ENCODE measurements around the gene GDF9.
"Not testable (repeated sequence)": the region's sequence is repeated elsewhere in the genome, so short reads cannot be mapped to it uniquely, and the experiment has no call there.

GDF9 gene

DNA sequence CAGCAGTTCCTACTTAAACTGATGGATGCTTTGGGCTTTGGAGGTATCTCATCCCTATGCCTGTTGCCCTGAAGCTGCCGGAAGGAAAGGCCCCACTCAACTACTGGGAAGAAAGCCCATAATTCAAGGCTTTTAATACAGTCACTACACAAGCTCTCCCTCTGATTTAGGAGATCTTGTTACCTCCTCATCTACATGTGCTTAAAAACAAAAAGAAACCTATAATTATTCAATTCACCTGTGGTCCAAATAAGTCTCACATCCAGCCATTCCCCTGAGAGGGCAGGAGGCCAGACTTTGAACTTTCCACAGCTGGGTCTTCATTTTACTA lies 6.5 kb upstream of the GDF9 start:
- DNase-seq = no peak

DNA sequence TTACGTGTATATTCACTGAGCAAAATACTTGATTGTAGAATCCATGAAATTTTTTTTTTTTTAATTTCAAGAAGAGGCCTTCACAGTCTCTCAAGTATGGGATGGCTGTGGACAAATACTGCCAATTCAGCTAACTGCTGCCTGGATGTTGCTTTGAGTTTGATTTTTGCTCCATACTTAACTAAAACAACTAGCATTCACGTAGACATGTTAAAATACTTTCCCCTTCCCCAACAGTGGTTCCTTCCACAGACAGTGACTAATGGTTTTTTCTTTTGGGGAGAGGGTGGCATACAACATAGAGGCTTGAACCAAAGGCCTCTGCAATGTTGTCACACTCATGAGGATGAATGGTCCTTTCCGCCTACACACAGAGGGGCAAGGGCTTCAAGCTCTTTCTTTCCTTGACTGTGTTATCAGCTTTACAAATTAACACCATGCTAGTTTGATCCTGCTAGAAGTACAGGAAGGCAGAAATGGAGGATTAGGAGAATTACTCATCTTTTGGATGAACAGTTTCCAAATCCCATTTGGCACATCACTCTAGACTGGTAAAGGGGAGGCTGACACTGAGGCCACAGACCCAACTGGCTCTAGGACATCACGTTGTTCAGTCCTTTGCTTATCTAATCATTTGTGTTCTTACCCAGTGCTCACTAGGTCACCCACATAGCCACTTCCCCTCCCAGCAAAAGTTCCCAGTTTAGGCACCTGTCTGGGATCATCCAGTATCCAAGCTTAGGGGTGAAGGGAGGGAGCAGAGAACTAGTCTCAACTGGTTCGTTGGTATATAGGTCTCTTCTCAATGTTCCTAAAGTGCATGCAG lies 5.4 kb upstream of the GDF9 start:
- no peak for DNase-seq

DNA sequence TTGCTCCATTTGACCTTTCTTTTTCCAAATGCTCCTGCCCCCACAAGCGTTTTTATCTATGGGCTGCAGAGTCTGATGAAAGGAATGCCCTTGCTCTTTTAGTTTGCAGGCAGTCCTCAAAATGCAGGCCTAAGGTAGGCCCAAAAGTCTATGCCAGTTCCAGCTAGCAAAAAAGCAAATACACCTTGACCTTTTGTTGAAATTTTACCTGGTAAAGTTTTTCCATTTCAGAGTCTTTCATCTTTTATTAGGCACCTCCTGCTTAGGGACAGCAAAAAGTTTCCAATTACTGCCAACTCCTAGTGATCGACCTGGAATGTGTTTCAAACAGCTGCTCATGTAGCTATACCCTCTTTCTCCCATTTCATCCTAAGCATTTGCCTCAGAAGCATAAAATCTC lies 4.5 kb upstream of the GDF9 start:
- DNase-seq = no peak

DNA sequence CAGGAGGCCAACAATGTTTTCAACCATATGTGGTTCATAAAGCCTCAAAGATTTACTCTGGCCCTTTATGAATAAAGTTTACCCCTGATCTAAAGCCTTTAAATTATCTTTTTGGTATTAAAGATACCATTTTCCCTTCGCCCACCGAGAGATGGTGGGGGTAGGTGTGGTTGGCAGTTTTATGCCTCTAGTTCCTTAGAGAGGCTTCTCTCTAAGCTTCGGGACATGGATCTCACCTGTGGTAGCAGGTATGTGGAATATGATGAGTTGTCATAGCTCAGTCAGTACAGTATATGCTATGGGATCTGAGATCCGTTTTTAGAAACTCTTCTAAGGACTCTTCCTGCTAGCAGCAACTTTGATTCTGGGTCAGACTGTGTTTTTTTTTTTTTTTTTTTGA lies 2.5 kb upstream of the GDF9 start:
- DNase-seq = no peak

DNA sequence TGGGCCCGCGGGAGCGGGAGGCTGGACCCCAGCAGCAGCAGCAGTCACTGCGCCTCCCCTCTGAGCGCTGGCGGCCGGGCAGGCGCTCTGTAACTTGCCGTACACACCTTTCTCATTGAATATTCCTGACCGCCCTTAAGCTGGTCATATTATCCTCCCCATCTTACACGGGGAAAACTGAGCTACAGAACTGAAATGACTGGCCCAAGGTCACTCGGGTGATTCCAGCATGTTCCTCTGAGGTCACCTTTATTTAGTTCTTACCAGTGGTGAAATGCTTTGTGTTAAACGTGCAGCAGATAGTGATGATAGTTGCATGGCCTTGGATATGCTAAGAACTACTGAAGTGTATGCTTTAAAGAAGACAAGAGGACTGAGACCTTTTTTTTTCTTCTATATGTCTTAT lies 780 bp upstream of the GDF9 start:
- DNase-seq = no peak

DNA sequence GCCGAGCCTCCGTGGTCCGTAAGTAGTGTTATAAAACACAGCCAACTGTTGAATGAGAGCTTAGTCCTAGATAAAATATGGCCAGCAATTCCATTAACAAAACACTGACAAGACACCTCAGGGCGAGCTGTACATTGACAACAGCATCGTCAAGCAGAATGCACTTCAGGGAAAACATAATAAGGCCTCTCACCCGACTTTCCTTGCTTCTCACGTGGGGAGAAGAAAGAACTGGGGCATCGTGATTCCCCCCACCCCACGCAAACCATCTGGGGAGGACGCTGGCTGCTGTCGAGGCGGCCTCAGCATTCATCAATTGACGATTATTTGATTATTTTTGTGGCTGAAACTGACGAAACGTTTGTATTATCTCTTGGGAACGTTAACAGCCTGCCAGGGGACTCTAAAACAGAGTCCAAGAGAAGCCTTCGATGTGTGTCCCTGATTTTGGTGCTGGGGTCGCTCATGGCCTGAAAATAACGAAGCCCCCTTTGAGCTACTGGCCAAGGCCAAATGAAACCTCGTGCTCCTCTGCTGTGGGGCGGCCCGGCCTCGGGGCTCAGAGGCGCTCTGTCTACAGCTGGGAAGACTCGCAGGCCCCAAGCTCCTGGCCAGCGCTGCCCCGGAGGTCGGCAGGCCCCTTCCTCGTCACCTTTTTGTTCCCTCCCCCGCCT lies 464 bp downstream of the GDF9 start:
- no peak for DNase-seq

DNA sequence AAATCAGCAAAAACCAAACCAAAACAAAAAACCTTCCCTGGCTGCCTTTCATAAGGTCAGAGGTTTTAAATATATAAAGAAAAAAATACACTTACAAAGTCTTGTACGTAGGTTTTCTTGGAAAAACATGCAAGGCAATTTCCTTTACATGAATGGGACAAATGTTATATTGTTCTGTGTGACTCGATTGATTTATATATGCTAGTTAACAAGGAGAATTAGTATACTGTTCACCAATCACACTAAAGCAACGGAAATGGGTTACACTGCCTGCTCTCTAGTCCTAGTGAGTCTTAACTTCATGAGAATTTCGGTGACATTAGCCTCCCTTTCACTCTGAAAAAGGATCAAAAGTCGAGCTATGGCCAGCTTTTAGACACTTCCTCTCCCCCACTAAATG lies 5.5 kb downstream of the GDF9 start:
- DNase-seq = no peak

DNA sequence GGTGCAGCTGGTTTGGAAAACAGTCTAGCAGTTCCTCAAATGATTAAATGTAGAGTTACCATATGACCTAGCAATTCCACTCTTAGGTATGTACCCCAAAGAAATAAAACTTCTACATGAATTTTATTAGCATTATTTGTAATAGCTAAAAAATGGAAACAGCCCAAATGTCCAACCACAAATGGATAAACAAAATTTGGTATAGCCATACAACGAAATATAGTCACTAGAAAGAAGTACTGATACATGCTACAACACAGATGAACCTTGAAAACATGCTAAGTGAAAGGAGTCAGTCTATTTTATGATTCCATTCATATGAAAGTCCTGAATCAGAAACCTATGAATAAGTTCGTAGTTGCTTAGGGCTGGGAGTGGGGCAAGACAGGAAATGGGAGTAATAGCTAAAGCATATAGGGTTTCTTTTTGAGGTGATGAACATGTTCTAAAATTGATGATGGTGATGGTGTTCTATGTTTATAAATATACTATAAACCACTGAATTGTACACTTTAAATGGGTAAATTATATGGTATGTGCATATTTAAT lies 6.3 kb downstream of the GDF9 start:
- no peak for DNase-seq

DNA sequence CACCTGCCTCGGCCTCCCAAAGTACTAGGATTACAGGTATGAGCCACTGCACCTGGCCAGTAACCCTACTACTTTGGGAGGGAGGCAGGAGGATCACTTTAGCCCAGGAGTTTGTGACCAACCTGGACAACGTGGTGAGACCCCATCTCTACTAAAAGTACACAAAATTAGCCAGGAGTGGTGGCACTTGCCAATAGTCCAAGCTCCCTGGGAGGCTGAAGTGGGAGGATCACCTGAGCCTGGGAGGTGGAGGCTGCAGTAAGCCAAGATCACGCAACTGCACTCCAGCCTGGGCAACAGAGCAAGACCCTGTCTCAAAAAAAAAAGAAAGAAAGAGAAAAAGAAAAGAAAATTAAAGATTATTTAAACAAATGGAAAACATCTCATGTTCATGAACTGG lies 10.3 kb downstream of the GDF9 start:
- no peak for DNase-seq

DNA sequence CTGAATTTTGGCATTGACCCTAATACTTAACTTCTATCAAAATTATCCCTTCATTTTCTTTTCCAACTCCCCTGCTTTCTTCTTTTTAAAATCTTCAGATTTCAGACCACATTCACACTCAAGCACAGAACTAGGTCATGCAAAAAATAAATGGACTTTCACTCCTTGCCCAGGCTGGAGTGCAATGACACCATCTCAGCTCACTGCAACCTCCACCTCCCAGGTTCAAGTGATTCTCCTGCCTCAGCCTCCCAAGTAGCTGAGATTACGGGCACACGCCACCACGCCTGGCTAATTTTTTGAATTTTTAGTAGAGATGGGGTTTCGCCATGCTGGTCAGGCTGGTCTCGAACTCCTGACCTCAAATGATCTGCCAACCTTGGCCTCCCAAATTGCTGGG lies 11.3 kb downstream of the GDF9 start:
- not testable (repeated sequence) for DNase-seq

DNA sequence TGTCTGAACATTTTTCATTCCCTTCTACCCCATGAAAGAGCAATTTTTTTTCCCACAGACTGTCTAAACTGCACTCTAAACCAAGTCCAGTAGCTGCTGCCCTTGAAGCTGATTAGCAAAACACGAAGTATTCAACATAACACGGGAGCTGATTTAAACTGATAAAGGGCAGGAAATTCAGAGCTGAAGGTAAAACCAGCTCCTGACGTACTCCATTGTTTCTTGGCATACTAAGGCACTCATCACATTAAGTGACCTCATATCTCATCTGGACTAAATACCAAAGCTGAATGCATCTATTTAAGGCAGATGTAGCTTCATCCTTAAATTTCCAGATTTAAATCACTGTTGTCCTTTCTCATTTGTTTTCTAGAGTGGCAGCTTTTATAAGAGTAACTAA lies 12.0 kb downstream of the GDF9 start:
- DNase-seq = no peak

DNA sequence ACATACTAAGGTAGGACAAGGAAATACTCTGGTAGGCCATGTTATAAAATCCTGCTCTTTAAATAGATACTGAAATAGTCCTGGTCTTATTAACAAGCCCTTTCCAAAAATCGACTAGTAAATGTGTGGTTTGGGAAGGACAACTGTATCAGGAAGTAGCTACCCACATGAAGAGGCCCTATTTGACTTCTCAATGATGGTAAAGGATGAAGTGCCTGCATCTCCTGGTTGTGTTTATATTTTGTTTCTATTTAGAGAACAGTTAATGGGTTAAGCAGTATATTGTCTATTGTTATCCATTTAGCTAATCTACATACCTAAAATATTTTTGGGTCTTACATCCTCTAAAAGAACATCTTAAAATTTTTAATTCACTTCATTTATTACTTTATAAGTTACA lies 12.5 kb downstream of the GDF9 start:
- no peak for DNase-seq

DNA sequence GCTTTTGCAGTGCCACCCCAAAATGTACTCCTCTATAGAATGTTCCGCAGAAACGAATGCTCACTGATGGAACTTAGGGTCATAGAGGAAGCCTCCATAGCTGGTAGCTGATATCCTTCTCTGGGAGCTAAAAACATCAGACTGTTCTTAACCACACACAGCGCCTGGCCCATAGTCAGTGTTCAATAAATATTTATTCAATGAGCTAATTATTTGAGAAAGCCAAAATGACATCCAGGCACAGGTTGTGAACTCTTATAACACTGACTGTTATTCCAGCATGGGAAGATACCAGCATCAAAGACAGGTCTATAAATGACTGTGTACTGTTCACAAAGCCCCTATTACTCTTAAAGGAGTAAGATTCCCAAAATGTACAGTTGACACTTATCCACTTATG lies 12.9 kb downstream of the GDF9 start:
- no peak for DNase-seq

DNA sequence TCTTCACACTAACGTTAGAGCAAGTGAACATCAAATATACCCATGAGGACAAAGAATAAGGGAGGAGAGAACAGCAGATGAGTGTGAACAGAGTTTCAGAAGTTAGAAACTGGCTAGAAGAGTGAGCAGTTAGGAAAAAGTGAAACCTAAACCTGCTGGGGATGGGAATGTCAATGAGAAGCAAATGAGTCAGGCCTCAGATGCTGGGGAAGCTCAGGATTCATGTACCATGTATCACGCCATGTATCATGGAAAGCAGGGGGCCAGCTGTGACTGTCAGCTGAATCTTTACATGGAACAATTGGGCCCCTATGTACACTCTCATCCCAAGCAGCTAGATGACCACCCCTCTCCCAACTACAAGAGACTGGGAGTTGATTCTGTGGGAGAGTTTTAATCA lies 16.2 kb downstream of the GDF9 start:
- DNase-seq = no peak

DNA sequence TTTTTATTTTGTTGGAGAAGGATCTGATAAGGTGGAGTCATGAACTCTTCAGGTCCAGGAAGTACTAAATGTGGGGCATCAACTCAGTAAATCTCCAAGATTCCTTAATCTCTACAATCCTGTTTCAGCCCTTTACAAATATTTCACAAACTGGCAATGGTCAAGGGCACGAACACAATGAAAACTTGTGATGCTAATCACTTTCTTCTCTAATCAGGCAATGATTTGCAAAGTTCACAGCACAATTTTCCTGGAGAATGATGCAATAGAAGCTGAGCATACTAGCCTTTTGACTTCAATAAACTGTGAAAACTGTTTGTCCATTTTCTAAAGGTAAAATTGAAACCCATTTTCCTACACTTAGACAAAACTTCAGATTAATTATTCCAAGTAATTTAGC lies 16.9 kb downstream of the GDF9 start:
- no peak for DNase-seq

DNA sequence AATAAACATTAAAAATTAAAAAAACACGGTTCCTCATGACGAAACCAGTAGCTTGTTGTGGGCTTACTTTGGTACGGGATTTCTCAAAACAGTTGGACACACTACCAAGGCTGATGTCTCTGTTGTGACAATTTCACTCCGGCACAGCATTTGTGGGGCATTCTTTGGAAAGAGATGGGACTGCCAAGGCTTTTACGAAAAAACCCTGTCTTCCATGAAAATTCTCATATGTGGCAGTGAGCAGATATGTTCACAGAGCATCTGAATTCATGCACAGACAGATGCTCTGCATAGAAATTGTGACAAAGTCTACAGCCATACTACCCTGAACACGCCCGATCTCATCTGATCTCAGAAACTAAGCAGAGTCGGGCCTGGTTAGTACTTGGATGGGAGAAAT lies 18.0 kb downstream of the GDF9 start:
- no peak for DNase-seq

DNA sequence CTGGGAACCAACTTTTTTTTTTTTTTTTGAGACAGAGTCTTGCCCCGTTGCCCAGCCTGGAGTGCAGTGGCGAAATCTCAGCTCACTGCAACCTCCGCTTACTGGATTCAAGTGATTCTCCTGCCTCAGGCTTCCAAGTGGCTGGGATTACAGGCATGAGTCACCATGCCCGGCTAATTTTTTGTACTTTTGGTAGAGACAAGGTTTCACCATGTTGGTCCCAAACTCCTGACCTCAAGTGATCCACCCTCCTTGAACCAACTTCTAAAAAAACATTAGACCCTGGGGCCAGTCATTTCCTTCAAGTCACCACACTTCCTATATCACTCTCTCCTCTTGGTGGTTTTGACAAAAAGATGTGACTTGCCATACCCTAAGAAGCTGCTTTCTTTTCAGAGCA lies 25.0 kb downstream of the GDF9 start:
- no peak for DNase-seq

DNA sequence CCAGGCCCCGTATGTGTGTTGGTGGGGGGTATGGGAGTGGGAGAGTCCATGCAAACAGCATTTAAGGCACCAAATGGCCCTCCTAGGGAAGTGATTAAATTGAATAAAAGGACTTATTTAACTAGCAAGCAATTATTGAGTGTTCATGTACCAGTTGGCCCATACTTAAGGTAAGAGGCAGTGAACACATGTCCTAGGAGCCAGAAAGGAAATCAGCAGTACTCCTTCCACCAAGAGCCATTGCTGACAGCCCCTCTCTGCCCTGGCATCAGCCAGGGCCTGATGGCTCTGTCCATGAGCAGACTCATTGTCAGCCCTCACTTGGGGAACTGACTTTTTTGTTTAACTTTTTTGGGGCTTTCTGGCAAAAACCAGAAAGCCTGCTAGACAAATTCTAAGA lies 25.4 kb downstream of the GDF9 start:
- DNase-seq = no peak

DNA sequence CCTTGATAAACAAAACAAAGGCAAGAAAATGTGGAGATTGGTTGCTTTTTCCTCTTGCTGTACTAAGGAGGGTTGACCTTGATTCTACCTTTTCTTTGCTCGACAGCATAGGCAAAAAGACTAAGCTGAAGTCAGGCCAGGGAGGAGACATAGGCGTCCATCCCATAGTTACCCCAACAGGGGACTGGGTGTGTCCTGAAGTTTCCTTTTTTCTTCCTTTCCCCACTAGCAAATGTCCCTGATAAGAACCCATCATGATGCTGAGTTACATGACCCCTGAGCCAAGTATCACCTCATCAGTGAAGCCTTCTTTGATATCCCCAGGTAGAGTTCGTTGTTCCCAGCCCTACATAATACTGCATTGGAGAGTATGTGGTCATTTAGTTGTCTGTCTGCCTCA lies 26.0 kb downstream of the GDF9 start:
- DNase-seq = no peak

DNA sequence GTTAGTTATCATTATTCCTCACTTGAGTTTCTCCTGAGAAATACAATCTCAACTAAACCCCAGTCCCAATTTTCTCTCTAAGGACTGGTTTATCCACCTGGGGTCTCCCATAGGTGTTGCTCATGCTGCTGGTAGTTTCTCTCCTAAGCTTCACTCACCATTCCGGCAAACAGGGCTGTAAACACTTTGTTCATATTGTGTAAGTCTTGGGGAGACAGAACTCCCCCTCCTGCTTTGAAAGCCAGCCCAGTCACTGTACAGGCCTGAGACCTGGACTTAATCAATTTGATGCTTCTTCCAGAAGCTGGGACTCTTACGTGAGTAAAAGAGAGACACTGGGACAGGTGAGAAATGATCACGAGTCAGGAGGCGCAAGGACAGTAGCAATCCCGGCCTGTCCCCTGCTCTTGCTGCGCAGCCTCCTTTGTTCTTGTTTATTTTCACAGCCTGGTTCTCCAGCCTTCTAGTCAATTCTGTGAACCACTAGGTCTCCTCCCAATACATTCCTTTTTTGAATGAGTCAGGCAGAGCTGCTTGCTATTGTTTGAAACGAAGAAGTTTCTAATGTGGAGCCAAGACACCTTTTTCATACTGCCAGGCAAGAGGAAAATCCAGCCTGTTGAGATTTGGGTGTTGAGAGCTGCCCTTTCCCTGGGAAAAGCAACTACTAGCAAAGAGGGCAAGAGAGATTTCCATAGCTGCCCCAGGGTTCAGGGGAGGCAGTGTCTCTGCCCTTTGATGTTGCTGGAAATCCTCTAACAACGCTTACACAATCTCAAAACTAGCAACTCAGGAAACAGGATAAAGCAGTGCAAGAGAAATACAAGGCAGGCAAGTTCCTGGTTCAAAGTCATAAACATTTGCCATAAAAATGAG lies 26.6 kb downstream of the GDF9 start:
- DNase-seq = no peak

DNA sequence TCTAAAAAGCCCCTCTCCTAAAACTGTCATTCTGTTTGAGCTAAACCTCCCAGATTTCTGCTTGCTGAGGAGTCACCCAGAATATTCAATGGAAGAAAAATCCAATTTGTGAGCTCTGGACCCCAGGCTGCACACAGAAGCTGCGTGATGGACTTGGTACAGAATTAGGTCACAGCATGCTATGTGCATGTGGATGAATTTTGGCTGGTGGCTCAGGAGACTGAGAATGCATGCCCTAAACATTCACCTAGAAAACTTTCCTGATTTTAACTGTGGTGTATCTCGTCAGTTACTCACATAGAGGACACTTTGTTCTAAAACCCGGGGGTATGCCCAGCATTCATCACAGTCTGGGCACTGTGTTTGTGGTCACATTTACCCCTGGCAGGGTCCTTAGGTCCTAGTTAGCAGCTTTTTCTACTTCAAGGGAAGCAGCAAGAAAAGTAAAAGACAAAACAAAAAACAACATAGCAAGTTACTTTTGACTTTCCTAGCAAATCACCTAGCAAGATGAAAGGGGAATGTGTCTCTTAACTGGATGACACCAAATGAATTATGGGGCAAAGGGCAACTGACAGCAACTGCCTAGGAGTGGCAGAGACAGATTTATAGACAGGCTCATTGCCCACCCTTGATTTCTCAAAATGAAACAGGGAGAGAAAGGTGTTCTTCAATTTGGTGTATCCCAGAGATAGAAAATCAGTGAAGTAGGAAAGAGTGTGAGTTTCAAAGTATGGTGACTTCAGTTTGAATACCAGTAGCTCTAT lies 27.6 kb downstream of the GDF9 start:
- DNase-seq = no peak

DNA sequence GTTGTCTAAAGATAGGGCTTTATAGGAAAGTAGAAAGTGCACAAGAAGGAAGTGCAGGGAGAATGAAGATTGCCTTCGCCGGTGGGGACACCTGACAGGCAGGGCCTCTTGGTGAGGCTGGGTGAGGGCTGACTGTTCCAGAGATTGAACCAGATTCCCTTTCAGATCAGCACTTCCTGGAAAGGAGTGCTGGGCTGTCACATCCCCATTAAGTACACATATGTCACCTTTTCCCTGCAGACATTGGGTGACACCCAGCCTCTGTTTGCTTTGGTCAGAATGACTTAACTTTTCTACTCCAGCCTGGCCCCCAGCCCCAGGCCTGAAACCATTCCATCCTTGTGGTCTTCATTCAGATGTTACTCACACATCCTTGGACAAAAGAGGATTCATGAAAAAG lies 28.4 kb downstream of the GDF9 start:
- DNase-seq = no peak

DNA sequence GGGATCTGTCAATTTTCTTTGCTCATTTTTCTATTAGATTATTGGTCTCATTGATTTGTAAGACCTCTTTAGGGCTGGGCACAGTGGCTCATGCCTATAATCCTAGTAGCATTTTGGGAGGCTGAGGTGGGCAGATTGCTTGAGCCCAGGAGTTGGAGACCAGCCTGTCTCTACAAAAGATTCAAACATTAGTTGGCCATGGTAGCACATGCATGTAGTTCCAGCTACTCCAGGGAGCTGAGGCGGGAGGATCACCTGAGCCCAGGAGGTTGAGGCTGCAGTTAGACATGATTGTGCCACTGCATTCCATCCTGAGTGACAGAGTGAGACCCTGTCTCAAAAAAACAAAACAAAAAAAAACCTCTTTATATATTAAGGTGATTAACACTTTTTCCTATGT lies 29.4 kb downstream of the GDF9 start:
- no peak for DNase-seq

Data from NCI-H748 treated with DMSO at 0.1 percent for 48 hours (cell line).